Testis (tissue), 2 donors: ENCODE results near the gene LRGUK.

Experiments
- POLR2A ChIP-seq: fragments of 450-650 bp; IDR thresholded peaks from one replicate; pipeline ENCODE4 v1.6.1; 2017; ENCODE audit warnings: antibody characterized with exemption, mild to moderate bottlenecking, moderate library complexity
- TF ChIP-seq, protein P1 (sequence below), 3 experiments: fragments of 450-650 bp in 2 of 3; fragments of 200-600 bp in 1 of 3; sonication (generic) in 1 of 3; IDR thresholded peaks; one replicate each; pipeline ENCODE4 v1.5.1; 2016 to 2019; ENCODE audit warnings: antibody characterized with exemption in 3 of 3, mild to moderate bottlenecking in 2 of 3, moderate library complexity in 1 of 3

DNA sequence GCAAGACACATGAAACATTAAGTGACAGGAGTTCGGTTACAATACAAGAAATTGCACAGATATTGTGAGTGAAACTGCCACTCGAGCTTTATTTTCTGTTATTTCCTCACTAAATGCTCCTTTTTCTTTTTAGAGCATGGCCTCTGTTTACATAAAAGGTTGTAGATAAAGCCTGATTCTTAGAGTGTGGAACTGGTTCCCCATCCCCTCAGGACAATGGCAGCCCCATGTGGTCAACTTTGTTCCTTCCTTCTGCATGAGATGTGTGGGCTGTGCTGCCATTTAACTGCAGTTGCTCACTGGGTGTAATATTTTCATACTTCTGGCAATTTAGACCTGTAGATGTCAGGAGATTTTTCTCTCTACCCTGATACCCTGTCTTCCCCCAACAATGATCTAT is 70.2 kb downstream of the LRGUK start:
- TF ChIP-seq, protein P1, sequence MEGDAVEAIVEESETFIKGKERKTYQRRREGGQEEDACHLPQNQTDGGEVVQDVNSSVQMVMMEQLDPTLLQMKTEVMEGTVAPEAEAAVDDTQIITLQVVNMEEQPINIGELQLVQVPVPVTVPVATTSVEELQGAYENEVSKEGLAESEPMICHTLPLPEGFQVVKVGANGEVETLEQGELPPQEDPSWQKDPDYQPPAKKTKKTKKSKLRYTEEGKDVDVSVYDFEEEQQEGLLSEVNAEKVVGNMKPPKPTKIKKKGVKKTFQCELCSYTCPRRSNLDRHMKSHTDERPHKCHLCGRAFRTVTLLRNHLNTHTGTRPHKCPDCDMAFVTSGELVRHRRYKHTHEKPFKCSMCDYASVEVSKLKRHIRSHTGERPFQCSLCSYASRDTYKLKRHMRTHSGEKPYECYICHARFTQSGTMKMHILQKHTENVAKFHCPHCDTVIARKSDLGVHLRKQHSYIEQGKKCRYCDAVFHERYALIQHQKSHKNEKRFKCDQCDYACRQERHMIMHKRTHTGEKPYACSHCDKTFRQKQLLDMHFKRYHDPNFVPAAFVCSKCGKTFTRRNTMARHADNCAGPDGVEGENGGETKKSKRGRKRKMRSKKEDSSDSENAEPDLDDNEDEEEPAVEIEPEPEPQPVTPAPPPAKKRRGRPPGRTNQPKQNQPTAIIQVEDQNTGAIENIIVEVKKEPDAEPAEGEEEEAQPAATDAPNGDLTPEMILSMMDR (IDR thresholded peaks at IDR 0.05), result no peak
- no peak for TF ChIP-seq POLR2A
